HG02642 (cell line): ENCODE measurements around the gene FPGS.
"Not testable (repeated sequence)": the region's sequence is repeated elsewhere in the genome, so short reads cannot be mapped to it uniquely, and the experiment has no call there.

ENCODE experiments used
- ATAC-seq: cut with Tn5 transposase; IDR thresholded peaks from one replicate; pipeline ENCODE4 v1.9.1; 2021; ENCODE audit warnings: mild to moderate bottlenecking; ENCODE audit not compliant: unreplicated experiment, poor library complexity

FPGS gene

GRCh38 chr9:127770583-127770904, 32.1 kb upstream of the FPGS start:
- ATAC-seq, result no peak

- ATAC-seq, result peak; percentile 89
Measured at GRCh38 chr9:127770905-127771569, 31.6 kb upstream of the FPGS start.

- no peak for ATAC-seq
Measured at GRCh38 chr9:127771570-127772189, 31.0 kb upstream of the FPGS start.

GRCh38 chr9:127772603-127773002, 30.1 kb upstream of the FPGS start:
- no peak for ATAC-seq

- no peak for ATAC-seq
Measured at GRCh38 chr9:127773272-127773671, 29.4 kb upstream of the FPGS start.

- ATAC-seq, result no peak
Measured at GRCh38 chr9:127773981-127774380, 28.7 kb upstream of the FPGS start.

GRCh38 chr9:127776195-127776923, 26.3 kb upstream of the FPGS start:
- ATAC-seq, result no peak

GRCh38 chr9:127776924-127777289, 25.8 kb upstream of the FPGS start:
- ATAC-seq, result no peak

GRCh38 chr9:127777368-127777980, 25.2 kb upstream of the FPGS start:
- ATAC-seq, result no peak

GRCh38 chr9:127778280-127779135, 24.2 kb upstream of the FPGS start, which contains the start of gene SH2D3C:
Gene SH2D3C (minus strand): TSS chr9:127778666. CDS start chr9:127778627, 39 bp downstream.
- ATAC-seq, result peak; percentile 38

GRCh38 chr9:127779136-127779981, 23.3 kb upstream of the FPGS start:
- peak; percentile 42 for ATAC-seq

- no peak for ATAC-seq
Measured at GRCh38 chr9:127780126-127780885, 22.4 kb upstream of the FPGS start.

- ATAC-seq, result not testable (repeated sequence)
Measured at GRCh38 chr9:127780909-127781308, 21.8 kb upstream of the FPGS start.

- ATAC-seq, result no peak
Measured at GRCh38 chr9:127781806-127782205, 20.9 kb upstream of the FPGS start.

GRCh38 chr9:127783111-127784008, 19.3 kb upstream of the FPGS start:
- ATAC-seq, result no peak

- peak; percentile 53 for ATAC-seq
Measured at GRCh38 chr9:127785023-127785932, 17.4 kb upstream of the FPGS start.
